IPS-15b (cell line): Measurements from ENCODE around the gene UBTD1.

ENCODE experiments used
- H3K27me3 ChIP-seq: one replicate; pipeline ENCODE4 v1.6.1; 2013; ENCODE audit warnings: low read length; ENCODE audit not compliant: control insufficient read depth, insufficient read depth
- H3K36me3 ChIP-seq: one replicate; pipeline ENCODE4 v1.6.1; 2013; ENCODE audit warnings: low read length; ENCODE audit not compliant: control insufficient read depth, insufficient read depth
- H3K4me1 ChIP-seq: one replicate; pipeline ENCODE4 v1.6.1; 2013; ENCODE audit warnings: mild to moderate bottlenecking, low read length; ENCODE audit not compliant: control insufficient read depth, insufficient read depth
- H3K4me3 ChIP-seq: one replicate; pipeline ENCODE4 v1.5.1; 2013; ENCODE audit warnings: low read depth, low read length
- H3K9ac ChIP-seq: one replicate; pipeline ENCODE4 v1.6.1; 2013; ENCODE audit warnings: low read depth, mild to moderate bottlenecking, low read length
- H3K9me3 ChIP-seq: one replicate; pipeline ENCODE4 v1.6.1; 2013; ENCODE audit warnings: mild to moderate bottlenecking, low read length; ENCODE audit not compliant: control insufficient read depth, insufficient read depth

UBTD1 gene

GRCh38 chr10:97532935-97533671, 34.4 kb downstream of the UBTD1 start:
- Histone ChIP-seq H3K9ac (no peak overlapping the region), H3K36me3 (no peaks in the 10 kb centered on the region), H3K9me3 (no peaks in the 10 kb centered on the region), H3K4me3 (no peak overlapping the region), H3K4me1 (peaks cover 5% of the 10 kb centered on the region), H3K27me3 (no peaks in the 10 kb centered on the region)

GRCh38 chr10:97533888-97534287, 35.2 kb downstream of the UBTD1 start:
- no peak overlapping the region for H3K4me3 ChIP-seq
- no peaks in the 10 kb centered on the region for H3K9me3 ChIP-seq
- H3K36me3 ChIP-seq: no peaks in the 10 kb centered on the region
- H3K9ac ChIP-seq: no peak overlapping the region
- H3K4me1 ChIP-seq: peaks cover 5% of the 10 kb centered on the region
- no peaks in the 10 kb centered on the region for H3K27me3 ChIP-seq

GRCh38 chr10:97534746-97535367, 36.1 kb downstream of the UBTD1 start:
- Histone ChIP-seq H3K9ac (no peak overlapping the region), H3K36me3 (no peaks in the 10 kb centered on the region), H3K4me3 (no peak overlapping the region), H3K9me3 (no peaks in the 10 kb centered on the region), H3K4me1 (peaks cover 7% of the 10 kb centered on the region), H3K27me3 (no peaks in the 10 kb centered on the region)

- peaks cover 9% of the 10 kb centered on the region for H3K4me1 ChIP-seq
- no peak overlapping the region for H3K9ac ChIP-seq
- H3K4me3 ChIP-seq: no peak overlapping the region
- H3K9me3 ChIP-seq: no peaks in the 10 kb centered on the region
- H3K36me3 ChIP-seq: no peaks in the 10 kb centered on the region
- no peaks in the 10 kb centered on the region for H3K27me3 ChIP-seq
Measured at GRCh38 chr10:97537186-97537869, 38.6 kb downstream of the UBTD1 start.

- Histone ChIP-seq H3K9ac (no peak overlapping the region), H3K27me3 (no peaks in the 10 kb centered on the region), H3K9me3 (no peaks in the 10 kb centered on the region)
Measured at GRCh38 chr10:97538411-97538810, 39.7 kb downstream of the UBTD1 start.

GRCh38 chr10:97538839-97539238, 40.1 kb downstream of the UBTD1 start:
- no peak overlapping the region for H3K4me3 ChIP-seq
- H3K27me3 ChIP-seq: no peaks in the 10 kb centered on the region
- H3K9ac ChIP-seq: no peak overlapping the region
- peaks cover 4% of the 10 kb centered on the region for H3K4me1 ChIP-seq
- no peaks in the 10 kb centered on the region for H3K9me3 ChIP-seq
- no peaks in the 10 kb centered on the region for H3K36me3 ChIP-seq

More at GRCh38 chr10:97538411-97538810, 39.7 kb downstream of the UBTD1 start:
- no peak overlapping the region for H3K4me3 ChIP-seq
- no peaks in the 10 kb centered on the region for H3K36me3 ChIP-seq
- peaks cover 4% of the 10 kb centered on the region for H3K4me1 ChIP-seq

GRCh38 chr10:97539523-97540200, 40.9 kb downstream of the UBTD1 start:
- H3K4me1 ChIP-seq: peaks cover 4% of the 10 kb centered on the region
- H3K4me3 ChIP-seq: no peak overlapping the region
- no peaks in the 10 kb centered on the region for H3K36me3 ChIP-seq
- no peak overlapping the region for H3K9ac ChIP-seq
- no peaks in the 10 kb centered on the region for H3K27me3 ChIP-seq
- H3K9me3 ChIP-seq: no peaks in the 10 kb centered on the region

- Histone ChIP-seq H3K36me3 (no peaks in the 10 kb centered on the region), H3K4me1 (peaks cover 4% of the 10 kb centered on the region), H3K9me3 (no peaks in the 10 kb centered on the region), H3K27me3 (no peaks in the 10 kb centered on the region), H3K9ac (no peak overlapping the region), H3K4me3 (no peak overlapping the region)
Measured at GRCh38 chr10:97540669-97541500, 42.2 kb downstream of the UBTD1 start.

- H3K4me3 ChIP-seq: no peak overlapping the region
- H3K9ac ChIP-seq: no peak overlapping the region
- H3K36me3 ChIP-seq: no peaks in the 10 kb centered on the region
- no peaks in the 10 kb centered on the region for H3K27me3 ChIP-seq
- peaks cover 4% of the 10 kb centered on the region for H3K4me1 ChIP-seq
- no peaks in the 10 kb centered on the region for H3K9me3 ChIP-seq
Measured at GRCh38 chr10:97542169-97543024, 43.7 kb downstream of the UBTD1 start.

GRCh38 chr10:97543025-97543546, 44.4 kb downstream of the UBTD1 start:
- no peak overlapping the region for H3K9ac ChIP-seq
- H3K4me3 ChIP-seq: no peak overlapping the region
- H3K36me3 ChIP-seq: no peaks in the 10 kb centered on the region

More at GRCh38 chr10:97543025-97543546, 44.4 kb downstream of the UBTD1 start:
- no peaks in the 10 kb centered on the region for H3K27me3 ChIP-seq
- peaks cover 4% of the 10 kb centered on the region for H3K4me1 ChIP-seq
- H3K9me3 ChIP-seq: no peaks in the 10 kb centered on the region
